HEK293 (cell line): ENCODE results near the gene NUBP1.

Experiments used
- CTCF ChIA-PET: fragments of 350-600 bp; formaldehyde crosslinking; extraction: SDS; loops from one replicate; lab custom pipeline; 2021; ENCODE audit warnings: antibody characterized with exemption; lab: Yijun Ruan, JAX
- POLR2A ChIA-PET: fragments of 300-600 bp; formaldehyde crosslinking; extraction: SDS; loops from one replicate; lab custom pipeline; 2020; ENCODE audit warnings: antibody characterized with exemption, inconsistent platforms; lab: Yijun Ruan, JAX
- H3K27ac ChIP-seq: fragments of 200-500 bp; sonication (Bioruptor generic); 2 replicates; pipeline ENCODE4 v1.5.1; 2014; ENCODE audit warnings: low read depth, low read length, control low read depth, inconsistent platforms; ENCODE audit errors: extremely low read depth
- H3K36me3 ChIP-seq, 2 experiments: fragments of 200-500 bp in 1 of 2; sonication (Bioruptor generic) in 1 of 2; 1 replicate in 1 of 2; 2 replicates in 1 of 2; pipeline ENCODE4 v1.5.1; 2014 to 2017; ENCODE audit warnings: inconsistent platforms in 2 of 2, low read length in 2 of 2; ENCODE audit not compliant: control insufficient read depth in 2 of 2, insufficient read depth in 1 of 2
- H3K4me1 ChIP-seq: fragments of 200-500 bp; sonication (Bioruptor generic); 2 replicates; pipeline ENCODE4 v1.5.1; 2014; ENCODE audit warnings: mild to moderate bottlenecking, low read length, inconsistent platforms; ENCODE audit not compliant: control insufficient read depth, insufficient read depth
- H3K4me3 ChIP-seq: 2 replicates; pipeline ENCODE4 v1.5.1; 2011; ENCODE audit warnings: low read depth, mild to moderate bottlenecking, control low read depth, low read length, moderate library complexity
- H3K9me3 ChIP-seq: fragments of 200-500 bp; sonication (Bioruptor generic); 2 replicates; pipeline ENCODE4 v1.5.1; 2014; ENCODE audit warnings: low read depth, low read length, inconsistent platforms; ENCODE audit not compliant: control insufficient read depth, insufficient read depth
- FEZF1 ChIP-seq: fragments of 450-650 bp; formaldehyde crosslinking; IDR thresholded peaks from 2 replicates; pipeline ENCODE4 v1.5.1; 2016; ENCODE audit warnings: missing biosample characterization, missing genetic modification characterization
- GLIS2 ChIP-seq: fragments of 450-650 bp; formaldehyde crosslinking; IDR thresholded peaks from 2 replicates; pipeline ENCODE4 v1.5.1; 2016; ENCODE audit warnings: missing biosample characterization, missing genetic modification characterization
- PATZ1 ChIP-seq: fragments of 450-650 bp; formaldehyde crosslinking; IDR thresholded peaks from 2 replicates; pipeline ENCODE4 v1.5.1; 2016; ENCODE audit warnings: missing biosample characterization, missing genetic modification characterization
- ZBTB6 ChIP-seq: fragments of 450-650 bp; formaldehyde crosslinking; IDR thresholded peaks from 2 replicates; pipeline ENCODE4 v1.5.1; 2017; ENCODE audit warnings: missing biosample characterization, missing genetic modification characterization
- ZFP69B ChIP-seq: fragments of 450-650 bp; formaldehyde crosslinking; IDR thresholded peaks from 2 replicates; pipeline ENCODE4 v1.5.1; 2016; ENCODE audit warnings: missing biosample characterization, missing genetic modification characterization
- ZNF10 ChIP-seq: fragments of 450-650 bp; formaldehyde crosslinking; IDR thresholded peaks from 2 replicates; pipeline ENCODE4 v1.5.1; 2017; ENCODE audit warnings: missing biosample characterization, missing genetic modification characterization
- ZNF138 ChIP-seq: fragments of 450-650 bp; formaldehyde crosslinking; IDR thresholded peaks from 2 replicates; pipeline ENCODE4 v1.5.1; 2016; ENCODE audit warnings: missing biosample characterization, missing genetic modification characterization, borderline replicate concordance
- ZNF155 ChIP-seq: fragments of 450-650 bp; formaldehyde crosslinking; IDR thresholded peaks from 2 replicates; pipeline ENCODE4 v1.5.1; 2016; ENCODE audit warnings: missing biosample characterization, missing genetic modification characterization
- ZNF169 ChIP-seq: fragments of 450-650 bp; formaldehyde crosslinking; IDR thresholded peaks from 2 replicates; pipeline ENCODE4 v1.5.1; 2016; ENCODE audit warnings: missing biosample characterization, missing genetic modification characterization
- ZNF174 ChIP-seq: fragments of 450-650 bp; formaldehyde crosslinking; IDR thresholded peaks from 2 replicates; pipeline ENCODE4 v1.5.0; 2017; ENCODE audit warnings: missing biosample characterization, mild to moderate bottlenecking, missing genetic modification characterization
- ZNF23 ChIP-seq: fragments of 450-650 bp; formaldehyde crosslinking; IDR thresholded peaks from 2 replicates; pipeline ENCODE4 v1.5.1; 2016; ENCODE audit warnings: missing biosample characterization, missing genetic modification characterization, borderline replicate concordance
- ZNF302 ChIP-seq: fragments of 450-650 bp; formaldehyde crosslinking; IDR thresholded peaks from 2 replicates; pipeline ENCODE4 v1.5.1; 2016; ENCODE audit warnings: missing biosample characterization, missing genetic modification characterization, low read depth
- ZNF416 ChIP-seq: fragments of 450-650 bp; formaldehyde crosslinking; IDR thresholded peaks from 2 replicates; pipeline ENCODE4 v1.5.1; 2016; ENCODE audit warnings: missing biosample characterization, missing genetic modification characterization
- ZNF510 ChIP-seq: fragments of 450-650 bp; formaldehyde crosslinking; IDR thresholded peaks from 2 replicates; pipeline ENCODE4 v1.5.1; 2018; ENCODE audit warnings: mild to moderate bottlenecking, missing genetic modification characterization, missing biosample characterization; ENCODE audit not compliant: insufficient replicate concordance
- ZNF513 ChIP-seq: fragments of 450-650 bp; IDR thresholded peaks from 2 replicates; pipeline ENCODE4 v1.5.1; 2018; ENCODE audit warnings: missing biosample characterization, missing genetic modification characterization
- ZNF549 ChIP-seq: fragments of 450-650 bp; IDR thresholded peaks from 2 replicates; pipeline ENCODE4 v1.5.1; 2018; ENCODE audit warnings: missing biosample characterization, missing genetic modification characterization, mild to moderate bottlenecking, inconsistent platforms, moderate library complexity
- ZNF571 ChIP-seq: fragments of 450-650 bp; formaldehyde crosslinking; IDR thresholded peaks from 2 replicates; pipeline ENCODE4 v1.5.0; 2017; ENCODE audit warnings: missing biosample characterization, missing genetic modification characterization
- ZNF610 ChIP-seq: fragments of 450-650 bp; formaldehyde crosslinking; IDR thresholded peaks from 2 replicates; pipeline ENCODE4 v1.5.1; 2016; ENCODE audit warnings: missing biosample characterization, missing genetic modification characterization, borderline replicate concordance
- ZNF621 ChIP-seq: fragments of 450-650 bp; formaldehyde crosslinking; IDR thresholded peaks from 2 replicates; pipeline ENCODE4 v1.5.1; 2017; ENCODE audit warnings: missing biosample characterization, missing genetic modification characterization
- ZNF623 ChIP-seq: fragments of 450-650 bp; formaldehyde crosslinking; IDR thresholded peaks from 2 replicates; pipeline ENCODE4 v1.5.1; 2016; ENCODE audit warnings: missing biosample characterization, missing genetic modification characterization
- ZNF626 ChIP-seq: fragments of 450-650 bp; sonication (Bioruptor Pico); formaldehyde crosslinking; IDR thresholded peaks from 2 replicates; pipeline ENCODE4 v1.5.1; 2018; ENCODE audit warnings: missing biosample characterization, missing genetic modification characterization, inconsistent platforms
- TF ChIP-seq, protein P1 (sequence below): fragments of 450-650 bp; formaldehyde crosslinking; IDR thresholded peaks from 2 replicates; pipeline ENCODE4 v1.5.1; 2016; ENCODE audit warnings: missing biosample characterization, missing genetic modification characterization, borderline replicate concordance

Gene NUBP1

DNA sequence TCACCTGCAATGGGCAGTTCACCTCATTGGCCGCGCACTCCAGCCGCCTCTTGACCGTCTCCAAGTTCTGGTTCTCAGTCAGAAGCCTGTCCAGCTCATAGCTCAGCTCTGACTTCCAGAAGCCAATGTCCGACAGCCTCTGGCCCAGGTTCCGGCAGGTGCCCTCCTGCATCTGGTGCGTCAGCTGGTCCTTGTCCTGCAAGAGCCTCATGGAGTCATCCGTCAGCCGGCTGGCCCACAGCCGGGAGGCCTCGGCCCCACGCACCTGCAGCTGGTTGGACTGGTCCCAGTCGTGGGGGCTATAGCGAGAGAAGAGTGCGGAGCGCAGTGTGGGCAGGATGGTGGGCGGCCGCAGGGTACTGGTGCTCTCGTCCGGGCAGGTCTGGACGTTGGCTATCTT lies 49.3 kb upstream of the NUBP1 start (continued):
- TF ChIP-seq, protein P1, sequence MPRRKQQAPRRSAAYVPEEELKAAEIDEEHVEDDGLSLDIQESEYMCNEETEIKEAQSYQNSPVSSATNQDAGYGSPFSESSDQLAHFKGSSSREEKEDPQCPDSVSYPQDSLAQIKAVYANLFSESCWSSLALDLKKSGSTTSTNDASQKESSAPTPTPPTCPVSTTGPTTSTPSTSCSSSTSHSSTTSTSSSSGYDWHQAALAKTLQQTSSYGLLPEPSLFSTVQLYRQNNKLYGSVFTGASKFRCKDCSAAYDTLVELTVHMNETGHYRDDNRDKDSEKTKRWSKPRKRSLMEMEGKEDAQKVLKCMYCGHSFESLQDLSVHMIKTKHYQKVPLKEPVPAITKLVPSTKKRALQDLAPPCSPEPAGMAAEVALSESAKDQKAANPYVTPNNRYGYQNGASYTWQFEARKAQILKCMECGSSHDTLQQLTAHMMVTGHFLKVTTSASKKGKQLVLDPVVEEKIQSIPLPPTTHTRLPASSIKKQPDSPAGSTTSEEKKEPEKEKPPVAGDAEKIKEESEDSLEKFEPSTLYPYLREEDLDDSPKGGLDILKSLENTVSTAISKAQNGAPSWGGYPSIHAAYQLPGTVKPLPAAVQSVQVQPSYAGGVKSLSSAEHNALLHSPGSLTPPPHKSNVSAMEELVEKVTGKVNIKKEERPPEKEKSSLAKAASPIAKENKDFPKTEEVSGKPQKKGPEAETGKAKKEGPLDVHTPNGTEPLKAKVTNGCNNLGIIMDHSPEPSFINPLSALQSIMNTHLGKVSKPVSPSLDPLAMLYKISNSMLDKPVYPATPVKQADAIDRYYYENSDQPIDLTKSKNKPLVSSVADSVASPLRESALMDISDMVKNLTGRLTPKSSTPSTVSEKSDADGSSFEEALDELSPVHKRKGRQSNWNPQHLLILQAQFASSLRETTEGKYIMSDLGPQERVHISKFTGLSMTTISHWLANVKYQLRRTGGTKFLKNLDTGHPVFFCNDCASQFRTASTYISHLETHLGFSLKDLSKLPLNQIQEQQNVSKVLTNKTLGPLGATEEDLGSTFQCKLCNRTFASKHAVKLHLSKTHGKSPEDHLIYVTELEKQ (tag by site-specific recombination) = no peak

DNA sequence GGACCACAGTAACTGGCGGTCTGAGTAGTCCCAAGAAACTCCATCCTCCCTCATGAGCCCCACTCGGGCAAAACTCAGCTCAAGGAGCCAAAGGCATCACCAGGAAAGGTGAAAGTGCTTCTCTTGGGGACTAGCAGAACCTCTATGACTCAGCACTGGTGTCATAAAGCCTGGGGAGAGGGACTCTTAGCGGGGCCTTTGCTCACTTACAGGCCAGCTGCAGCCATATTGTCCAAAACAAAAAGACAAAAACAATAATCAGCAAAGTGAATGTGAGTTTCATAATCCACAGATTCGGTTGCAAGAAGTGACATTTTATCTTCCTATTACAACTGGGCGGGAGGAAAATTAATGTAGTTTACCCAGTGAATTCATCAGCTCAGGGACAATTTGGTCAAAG lies 48.8 kb upstream of the NUBP1 start, which contains the start of gene TEKT5:
TSS of gene TEKT5 (minus strand) at position 101 of the 400 bp plus-strand sequence. CDS start at position 44, 57 bp downstream.
- no peak within 1 kb of the TSS for H3K4me3 ChIP-seq
- H3K4me1 ChIP-seq = no peaks in the 10 kb centered on the region
- no peak within 1 kb of the TSS for H3K27ac ChIP-seq
- no peaks in the 10 kb centered on the region for H3K9me3 ChIP-seq
- CTCF ChIA-PET = no interaction called here
- TF ChIP-seq ZNF174 = no peak
- no peak for TF ChIP-seq ZNF10 (tag by site-specific recombination)
- 0 out of 2 replicates have a peak, but pooled peaks have one; percentile 17 for TF ChIP-seq FEZF1 (tag by site-specific recombination)
- POLR2A ChIA-PET = no interaction called here
- H3K36me3 ChIP-seq = no peaks in the 10 kb centered on the region

DNA sequence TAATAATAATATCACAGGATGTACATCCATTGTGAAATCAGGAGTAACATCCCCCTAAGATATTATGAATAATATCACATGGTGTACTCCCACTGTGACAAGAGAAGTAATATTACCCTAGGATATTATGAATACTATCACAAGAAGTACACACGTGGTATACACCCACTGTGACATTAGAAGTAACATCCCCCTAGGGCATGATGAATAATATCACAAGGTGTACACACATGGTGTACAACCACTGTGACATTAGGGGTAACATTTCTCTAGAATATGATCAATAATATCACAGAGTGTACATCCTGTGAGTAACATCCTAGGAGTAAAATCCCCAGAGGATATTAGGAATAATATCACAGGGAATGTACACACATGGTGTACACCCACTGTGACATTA lies 43.9 kb upstream of the NUBP1 start:
- Histone ChIP-seq H3K36me3 (no peaks in the 10 kb centered on the region), H3K4me3 (no peak overlapping the region), H3K4me1 (no peaks in the 10 kb centered on the region), H3K9me3 (no peaks in the 10 kb centered on the region), H3K27ac (no peak overlapping the region)
- ChIA-PET CTCF (no interaction called here), POLR2A (no interaction called here)
- TF ChIP-seq ZNF302 (tag by site-specific recombination) = no peak
- no peak for TF ChIP-seq ZNF549 (tag by site-specific recombination)
- no peak for TF ChIP-seq ZFP69B
- no peak for TF ChIP-seq ZNF621 (tag by site-specific recombination)
- TF ChIP-seq ZNF623 (tag by site-specific recombination) = no peak
- TF ChIP-seq ZNF626 = no peak
- no peak for TF ChIP-seq ZNF571 (tag by site-specific recombination)
- no peak for TF ChIP-seq ZNF416 (tag by site-specific recombination)
- TF ChIP-seq, protein P1 (tag by site-specific recombination) = no peak
- no peak for TF ChIP-seq ZNF155 (tag by site-specific recombination)
- no peak for TF ChIP-seq PATZ1 (tag by site-specific recombination)
- TF ChIP-seq ZNF138 (tag by site-specific recombination) = no peak
- no peak for TF ChIP-seq ZNF23 (tag by site-specific recombination)
- no peak for TF ChIP-seq ZNF169
- no peak for TF ChIP-seq ZNF510 (tag by site-specific recombination)
- TF ChIP-seq ZBTB6 (tag by site-specific recombination) = no peak
- TF ChIP-seq ZNF610 (tag by site-specific recombination) = no peak
- no peak for TF ChIP-seq GLIS2 (tag by site-specific recombination)
- TF ChIP-seq ZNF513 = no peak
